Lung microvascular endothelial cell (primary cell): Measurements from ENCODE around the gene RPRD2. TPM values are rescaled to one million over a fixed set of nuclear protein-coding genes. Genes with fewer than 3 reads are reported as not detected.
"Not testable (repeated sequence)": the region's sequence is repeated elsewhere in the genome, so short reads cannot be mapped to it uniquely, and the experiment has no call there.

Source experiments
- DNase-seq, 2 donors: peaks; one replicate each; pipeline versions ENCODE4 v3.0.0 to v3.0.0-alpha.2; 2010; ENCODE audit warnings: low read depth in 2 of 2
- total RNA-seq: library from RNA; depleted of rRNA; stranded (reverse); fragments of >200 nt; gene quantifications from 2 replicates; pipeline ENCODE4 v1.2.1, GENCODE V29; 2014

RPRD2 gene
- total RNA-seq, 1 donor from 2014 or later = 7.9 TPM

GRCh38 chr1:150388241-150388640 is 24.3 kb downstream of the RPRD2 start:
- no peak for DNase-seq

- DNase-seq = no peak
These were observed 25.7 kb downstream of the RPRD2 start for GRCh38 chr1:150389650-150390049.

- DNase-seq = no peak
These were observed 28.7 kb downstream of the RPRD2 start for GRCh38 chr1:150392627-150393026.

- not testable (repeated sequence) for DNase-seq
These were observed 31.2 kb downstream of the RPRD2 start for GRCh38 chr1:150395115-150395514.

- DNase-seq = no peak
These were observed 33.6 kb downstream of the RPRD2 start for GRCh38 chr1:150397392-150398032.

- DNase-seq = no peak
These were observed 40.5 kb downstream of the RPRD2 start for GRCh38 chr1:150404465-150404864.

- DNase-seq = no peak
These were observed 41.7 kb downstream of the RPRD2 start for GRCh38 chr1:150405660-150406059.

GRCh38 chr1:150406483-150406882 is 42.5 kb downstream of the RPRD2 start:
- no peak for DNase-seq

GRCh38 chr1:150407330-150407729 is 43.4 kb downstream of the RPRD2 start:
- no peak for DNase-seq

GRCh38 chr1:150408800-150409199 is 44.9 kb downstream of the RPRD2 start:
- DNase-seq = no peak

- DNase-seq = no peak
These were observed 45.8 kb downstream of the RPRD2 start for GRCh38 chr1:150409504-150410362.

GRCh38 chr1:150410582-150411101 is 46.7 kb downstream of the RPRD2 start:
- DNase-seq = no peak

GRCh38 chr1:150414592-150414991 is 50.6 kb downstream of the RPRD2 start:
- no peak for DNase-seq

GRCh38 chr1:150415800-150416199 is 51.9 kb downstream of the RPRD2 start:
- DNase-seq = no peak

- peak; percentile 19 to 59 for DNase-seq
These were observed 56.8 kb downstream of the RPRD2 start for GRCh38 chr1:150420560-150421265.

- DNase-seq = no peak
These were observed 58.6 kb downstream of the RPRD2 start for GRCh38 chr1:150422541-150422940.

- peak; percentile 28 to 47 for DNase-seq
These were observed 65.9 kb downstream of the RPRD2 start for GRCh38 chr1:150429805-150430204.

GRCh38 chr1:150441121-150441520 is 77.2 kb downstream of the RPRD2 start:
- DNase-seq = no peak

GRCh38 chr1:150444232-150444631 is 80.3 kb downstream of the RPRD2 start:
- DNase-seq = no peak

GRCh38 chr1:150456146-150456647 is 92.2 kb downstream of the RPRD2 start:
- DNase-seq = no peak

- peak; percentile 71 to 76 for DNase-seq
These were observed 100.5 kb downstream of the RPRD2 start for GRCh38 chr1:150464422-150464826.

GRCh38 chr1:150466964-150467363 is 103.0 kb downstream of the RPRD2 start:
- DNase-seq = no peak
